GM19468 (cell line): ENCODE measurements around the gene OR2V1.
"Not testable (repeated sequence)": the region's sequence is repeated elsewhere in the genome, so short reads cannot be mapped to it uniquely, and the experiment has no call there.

Source experiments
- ATAC-seq: cut with Tn5 transposase; IDR thresholded peaks from one replicate; pipeline ENCODE4 v1.9.1; 2021; ENCODE audit warnings: mild to moderate bottlenecking, moderate library complexity, moderate number of reproducible peaks; ENCODE audit not compliant: unreplicated experiment; ENCODE audit errors: extremely low read depth

OR2V1 gene

DNA sequence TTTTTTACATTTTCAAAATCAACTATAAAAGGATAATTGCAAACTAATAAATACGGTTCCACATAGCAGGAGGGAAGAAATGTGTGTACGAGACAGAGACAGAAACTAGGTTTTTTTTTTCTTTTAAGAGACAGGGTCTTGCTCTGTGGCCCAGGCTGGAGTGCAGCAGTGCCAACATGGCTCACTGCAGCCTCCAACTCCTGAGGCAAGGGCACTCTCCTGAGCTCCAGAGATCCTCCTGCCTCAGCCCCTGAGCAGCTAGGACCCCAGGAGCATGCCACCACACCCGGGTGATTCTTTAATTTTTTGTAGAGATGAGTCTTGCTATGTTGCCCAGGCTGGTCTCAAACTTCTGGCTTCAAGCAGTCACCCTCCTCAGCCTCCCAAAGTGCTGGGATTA, 2.1 kb upstream of the OR2V1 start:
- ATAC-seq = no peak

DNA sequence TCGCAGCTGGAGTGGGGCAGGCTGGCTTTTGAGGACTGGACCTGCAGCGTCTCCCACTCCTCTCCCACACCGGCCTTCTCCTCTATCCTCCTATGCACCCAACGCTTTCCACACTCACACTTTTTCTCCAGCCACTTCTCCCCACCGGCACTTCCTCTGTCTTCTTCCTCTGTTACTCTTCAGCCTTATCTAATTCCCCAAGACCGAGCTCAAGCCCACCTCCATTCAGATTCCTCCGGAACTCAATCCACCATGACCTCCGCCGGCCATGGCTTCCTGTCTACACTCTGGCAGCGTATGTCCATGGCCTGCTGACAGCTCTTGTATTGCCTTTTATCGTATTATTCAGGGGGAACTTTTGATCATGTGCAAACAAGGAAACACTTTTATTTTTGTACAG, 545 bp upstream of the OR2V1 start:
- no peak for ATAC-seq

DNA sequence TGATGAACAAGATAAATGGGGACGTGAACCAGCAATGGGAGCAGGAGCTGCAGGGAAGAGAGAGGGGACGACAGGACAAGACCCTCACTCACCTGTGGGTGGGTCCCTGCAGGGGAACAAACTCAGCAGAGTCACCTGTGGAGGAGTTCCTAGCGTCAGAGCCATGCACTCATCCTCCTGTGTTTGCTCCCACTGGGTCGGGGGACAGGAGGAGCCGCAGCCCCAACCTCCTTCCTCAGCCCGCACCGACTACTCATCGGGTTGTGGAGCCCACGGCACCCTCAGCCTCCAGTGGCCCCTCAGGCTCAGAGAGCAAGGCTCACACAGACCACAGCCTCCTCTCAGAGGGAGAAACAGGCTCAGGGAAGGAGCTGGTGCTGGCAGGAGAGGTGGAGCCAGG, 888 bp downstream of the OR2V1 start:
- not testable (repeated sequence) for ATAC-seq

DNA sequence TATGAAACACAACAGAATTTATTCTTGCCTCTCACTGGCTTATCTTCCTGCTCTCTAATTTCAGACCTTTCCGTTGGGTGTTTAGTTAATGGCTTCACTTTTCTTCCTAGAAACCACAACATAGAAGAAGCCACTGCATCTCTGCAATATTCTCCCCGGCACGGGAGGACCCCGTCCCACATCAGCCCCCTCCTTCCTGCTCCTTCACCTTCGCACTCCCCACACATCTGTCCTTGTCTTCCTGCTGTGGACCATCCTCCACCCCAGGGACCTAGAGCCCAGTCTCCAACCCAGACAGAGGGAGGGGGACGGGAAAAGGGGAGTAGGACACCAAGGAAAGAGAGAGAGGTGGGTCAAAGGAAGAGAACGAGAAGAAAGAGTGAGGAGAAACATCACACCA, 1.4 kb downstream of the OR2V1 start:
- no peak for ATAC-seq

DNA sequence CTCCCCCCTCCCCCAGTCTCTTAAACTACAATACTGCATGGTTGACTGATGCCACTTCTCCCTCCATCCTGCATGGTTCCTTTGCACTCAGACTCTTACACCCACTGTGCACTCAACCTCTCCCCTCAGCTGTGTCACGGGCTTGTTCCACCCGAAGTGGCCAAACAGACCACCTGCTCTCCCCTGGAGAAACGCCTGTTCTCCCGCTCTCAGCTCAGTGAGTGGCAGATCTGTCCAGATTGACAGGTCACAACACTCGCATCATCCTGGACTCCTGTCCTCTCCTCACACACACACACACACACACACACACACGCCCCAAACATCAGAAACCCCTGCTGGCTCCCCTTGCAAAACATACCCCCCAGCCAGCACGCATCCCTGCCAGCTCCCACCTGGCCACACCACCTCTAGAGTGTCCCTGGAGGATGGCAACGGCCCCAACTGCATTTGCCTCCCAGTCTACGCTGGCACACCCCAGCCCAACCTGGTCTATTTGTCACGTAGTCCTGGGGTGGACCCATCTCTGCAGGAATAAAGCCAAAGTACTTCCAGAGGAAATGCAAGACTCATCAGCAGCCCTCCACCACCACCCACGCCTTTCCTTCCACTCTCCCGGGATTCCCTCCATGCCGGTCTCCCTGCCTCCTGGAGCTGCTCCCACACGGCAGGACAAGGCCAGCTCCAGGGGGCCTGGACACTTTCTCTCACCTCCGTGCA, 2.9 kb downstream of the OR2V1 start:
- ATAC-seq = no peak

DNA sequence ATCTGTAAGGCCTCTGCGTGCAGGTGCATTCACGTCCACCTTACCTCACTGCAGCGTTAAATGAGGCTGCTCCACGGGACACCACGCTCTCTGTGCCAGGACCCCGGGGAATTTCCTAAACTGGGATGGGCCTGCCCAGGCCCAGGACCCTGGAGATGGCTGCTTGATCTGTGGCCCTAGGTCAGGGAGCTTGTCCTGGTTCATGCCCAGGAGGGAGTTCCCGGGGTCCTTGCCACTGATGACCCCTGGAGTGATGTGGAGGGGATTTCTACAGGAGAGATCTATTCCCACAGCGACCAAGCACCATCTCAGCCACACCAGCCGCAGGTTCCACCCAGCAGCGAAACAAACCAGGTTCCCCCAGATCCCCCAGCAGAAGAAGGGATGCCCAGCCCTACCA, 3.5 kb downstream of the OR2V1 start:
- no peak for ATAC-seq

DNA sequence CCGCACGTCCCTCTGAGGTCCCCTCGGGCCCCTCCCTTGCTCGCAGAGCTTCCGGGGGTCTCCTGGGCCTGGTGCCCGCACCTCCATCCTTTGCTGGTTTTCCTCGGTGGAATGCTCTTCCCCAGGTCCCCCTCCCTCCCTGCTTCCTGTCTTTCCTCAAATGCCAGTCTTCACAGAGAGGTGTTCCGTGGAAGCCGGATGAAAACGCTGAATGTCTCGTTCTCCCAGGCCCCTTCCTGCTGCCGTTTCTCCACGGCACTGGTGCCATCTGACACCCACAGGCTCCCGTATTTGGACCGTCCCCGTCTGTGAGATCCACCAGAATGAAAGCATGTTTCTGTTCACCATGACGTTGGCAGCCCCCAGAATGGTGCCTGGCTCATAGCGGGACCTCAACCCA, 4.1 kb downstream of the OR2V1 start:
- ATAC-seq = no peak

DNA sequence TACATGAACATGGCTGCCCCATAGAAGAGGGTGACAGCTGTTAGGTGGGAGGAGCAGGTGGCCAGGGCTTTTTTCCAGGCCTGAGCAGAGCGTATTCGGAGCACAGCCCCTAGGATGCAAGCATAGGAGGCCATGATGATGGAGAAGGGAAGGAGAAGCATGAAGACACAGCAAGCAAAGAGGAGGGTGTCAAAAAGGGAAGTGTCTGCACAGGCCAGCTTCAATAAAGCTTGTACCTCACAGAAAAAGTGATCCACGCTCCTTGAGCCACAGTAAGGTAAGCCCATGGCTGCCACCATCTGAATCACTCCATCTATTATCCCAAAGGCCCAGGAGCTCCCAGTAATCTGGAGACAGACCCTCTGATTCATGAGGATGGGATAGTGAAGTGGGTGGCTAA, 6.4 kb downstream of the OR2V1 start:
- ATAC-seq = no peak

DNA sequence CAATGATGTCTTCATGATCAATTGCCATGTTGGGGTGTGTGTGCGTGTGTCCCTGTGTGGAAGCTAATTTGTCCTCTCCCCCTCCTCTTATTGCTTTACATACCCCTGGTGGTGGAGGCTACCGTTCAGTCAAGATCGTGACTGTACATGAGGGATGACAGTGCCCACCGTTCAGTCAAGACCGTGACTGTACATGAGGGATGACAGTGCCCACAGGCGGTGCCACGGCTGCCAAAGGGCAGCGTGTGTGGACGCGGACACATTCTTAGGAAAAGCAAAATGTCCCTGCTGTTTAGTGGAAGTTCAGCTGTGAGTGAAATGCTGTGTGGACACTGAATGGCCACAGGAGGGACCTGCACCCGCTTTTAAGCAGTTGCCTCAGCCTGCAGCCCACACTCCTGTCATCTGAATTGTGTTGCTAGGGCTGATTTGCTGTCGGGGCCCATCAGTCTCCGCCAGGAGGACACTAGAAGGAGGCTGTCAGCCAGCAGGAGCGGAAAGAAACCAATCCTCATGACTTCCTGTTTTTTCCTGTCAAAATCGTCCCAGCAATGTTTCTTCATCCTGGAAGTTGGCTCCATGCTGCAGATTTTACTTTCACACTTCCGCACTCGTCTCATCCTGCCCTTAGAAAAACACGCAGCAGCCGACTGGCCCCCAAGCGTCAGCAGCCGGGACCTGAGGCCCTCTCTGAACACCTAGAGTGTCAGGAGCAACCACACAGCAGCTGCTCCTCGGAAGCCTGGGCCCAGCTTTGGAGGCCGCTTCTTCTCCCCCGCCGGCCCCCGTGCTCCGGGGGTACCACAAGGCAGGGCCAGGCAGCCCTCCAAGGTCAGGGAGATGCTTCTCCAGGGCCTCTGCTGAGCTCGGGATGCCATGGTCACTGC, 9.1 kb downstream of the OR2V1 start:
- no peak for ATAC-seq

DNA sequence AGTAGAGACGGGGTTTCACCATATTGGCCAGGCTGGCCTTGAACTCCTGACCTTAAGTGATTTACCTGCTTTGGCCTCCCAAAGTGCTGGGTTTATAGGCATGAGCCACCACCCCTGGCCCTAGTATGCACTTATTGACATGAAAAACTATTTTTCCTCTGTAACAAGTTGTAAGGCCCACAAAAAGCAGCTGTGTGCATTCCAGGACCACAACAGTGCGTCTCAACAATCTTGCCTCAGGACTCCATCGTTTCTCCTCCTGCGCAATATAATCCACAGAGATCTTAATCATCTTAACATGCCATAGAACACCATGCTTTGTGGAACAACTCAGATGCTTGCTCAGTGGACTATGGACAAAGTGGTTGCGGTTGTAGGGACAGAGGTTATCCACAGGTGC, 10.2 kb downstream of the OR2V1 start:
- no peak for ATAC-seq

DNA sequence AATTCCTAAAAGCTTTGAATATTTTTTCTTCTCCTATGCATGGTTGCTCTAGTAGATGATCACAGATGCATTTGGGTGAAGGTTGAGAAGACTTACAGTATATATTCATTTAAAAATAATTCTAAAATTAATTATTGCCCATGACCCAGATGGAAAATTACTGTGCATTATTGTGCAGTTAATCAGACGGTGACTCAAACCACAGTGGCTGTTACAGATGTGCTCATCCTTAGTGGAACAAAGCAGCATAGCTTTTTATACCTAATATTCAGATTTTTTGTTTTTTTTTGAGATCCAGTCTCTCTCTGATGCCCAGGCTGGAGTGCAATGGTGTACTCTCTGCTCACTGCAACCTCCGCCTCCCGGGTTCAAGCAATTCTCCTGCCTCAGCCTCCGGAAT, 10.7 kb downstream of the OR2V1 start:
- ATAC-seq = no peak

DNA sequence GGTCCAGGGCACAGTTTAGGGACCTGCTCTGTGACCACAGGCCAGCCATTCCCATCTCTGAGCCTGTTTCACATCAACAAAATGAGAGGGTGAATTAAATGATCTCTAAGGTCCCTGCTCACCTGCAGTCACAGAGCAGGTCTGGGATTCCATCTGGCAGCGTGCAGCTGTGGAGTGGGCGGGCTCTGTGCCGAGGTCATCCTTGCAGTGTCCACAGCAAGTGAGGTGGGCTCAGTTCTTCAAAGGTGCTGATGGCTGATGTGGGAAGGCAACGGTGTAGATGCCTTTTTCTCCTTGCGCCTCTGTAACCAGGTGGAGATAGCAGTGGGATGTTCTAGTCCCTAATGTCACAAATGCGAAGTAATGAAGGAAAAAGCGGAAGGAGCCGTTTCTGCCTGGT, 11.9 kb downstream of the OR2V1 start:
- no peak for ATAC-seq

DNA sequence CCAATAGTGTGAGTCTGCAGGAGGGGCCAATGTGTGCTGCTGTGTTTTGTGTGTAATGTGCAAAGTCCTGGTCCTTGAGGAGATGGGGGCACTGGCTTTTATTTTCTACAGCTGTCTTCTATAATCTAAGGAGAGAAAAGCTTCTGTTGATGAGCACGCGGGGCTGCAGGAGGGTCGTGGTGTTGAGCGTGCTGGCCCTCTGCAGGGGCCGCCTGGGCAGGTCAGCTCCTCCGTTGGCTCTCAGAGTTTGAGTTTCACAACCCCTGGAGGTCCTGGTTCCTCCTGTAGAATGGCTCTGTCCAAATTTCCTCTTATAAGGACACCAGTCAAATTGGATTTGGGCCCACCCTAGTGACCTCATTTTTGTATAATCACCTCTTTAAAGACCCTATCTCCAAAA, 12.6 kb downstream of the OR2V1 start:
- ATAC-seq = no peak

DNA sequence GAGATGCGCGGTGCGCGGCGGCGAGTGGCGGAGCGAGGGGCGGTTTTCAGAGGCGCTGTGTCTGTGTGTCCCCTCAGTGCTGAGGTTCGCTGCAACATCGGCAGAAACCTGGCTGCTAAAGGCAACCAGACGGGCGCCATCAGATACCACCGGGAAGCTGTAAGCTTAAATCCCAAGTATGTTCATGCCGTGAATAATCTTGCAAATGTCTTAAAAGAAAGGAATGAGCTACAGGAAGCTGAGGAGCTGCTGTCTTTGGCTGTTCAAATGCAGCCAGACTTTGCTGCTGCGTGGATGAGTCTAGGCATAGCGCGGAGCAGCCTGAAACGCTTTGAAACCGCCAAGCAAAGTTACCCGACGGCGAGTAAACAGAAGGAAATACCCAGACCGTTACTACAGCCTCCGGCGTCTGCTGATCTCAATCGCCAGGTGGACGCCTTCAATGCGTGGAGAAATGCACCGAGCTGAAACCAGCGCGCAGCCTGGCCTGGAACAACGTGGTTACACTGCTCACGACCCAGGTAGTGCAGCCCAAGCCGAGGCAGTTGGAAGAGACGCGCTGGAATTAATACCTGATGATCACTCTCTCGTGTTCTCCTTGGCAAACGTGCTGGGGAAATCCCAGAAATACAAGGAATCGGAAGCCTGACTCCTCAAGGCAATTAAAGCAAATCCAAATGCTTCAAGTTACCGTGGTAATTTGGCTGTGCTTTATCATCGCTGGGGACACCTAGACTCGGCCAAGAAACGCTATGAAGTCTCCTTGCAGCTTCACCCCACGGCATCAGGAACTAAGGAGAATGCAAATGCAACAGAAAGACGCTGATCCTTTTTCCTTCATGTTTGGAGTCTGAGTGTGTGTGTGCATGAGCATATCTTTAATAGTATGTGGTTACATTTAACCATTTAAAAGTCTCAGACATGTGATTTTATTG, 15.9 kb downstream of the OR2V1 start:
- no peak for ATAC-seq

DNA sequence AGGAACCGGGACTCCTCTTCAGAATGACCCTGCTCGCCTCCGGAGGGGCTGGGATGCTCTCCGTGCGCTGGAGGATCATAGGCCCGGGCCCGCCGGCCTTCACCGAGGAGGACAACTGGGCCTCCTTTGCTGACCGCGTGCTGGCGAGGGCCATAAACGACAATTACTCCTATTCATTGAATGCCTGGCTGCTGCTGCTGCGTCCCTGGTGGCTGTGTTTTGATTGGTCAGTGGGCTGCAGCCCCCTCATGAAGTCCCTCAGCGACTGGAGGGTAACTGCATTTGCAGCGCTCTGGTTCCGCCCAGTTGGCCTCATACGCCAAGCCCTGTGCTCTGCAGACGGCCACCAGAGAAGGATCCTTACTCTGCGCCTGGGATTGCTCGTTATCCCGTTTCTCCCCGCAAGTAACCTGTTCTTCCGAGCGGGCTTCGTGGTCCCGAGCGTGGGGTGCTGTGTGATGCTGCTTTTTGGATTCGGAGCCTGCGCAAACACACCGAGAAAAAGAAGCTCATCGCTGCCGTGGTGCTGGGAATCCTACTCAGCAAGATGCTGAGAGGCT, 16.6 kb downstream of the OR2V1 start:
- ATAC-seq = no peak

DNA sequence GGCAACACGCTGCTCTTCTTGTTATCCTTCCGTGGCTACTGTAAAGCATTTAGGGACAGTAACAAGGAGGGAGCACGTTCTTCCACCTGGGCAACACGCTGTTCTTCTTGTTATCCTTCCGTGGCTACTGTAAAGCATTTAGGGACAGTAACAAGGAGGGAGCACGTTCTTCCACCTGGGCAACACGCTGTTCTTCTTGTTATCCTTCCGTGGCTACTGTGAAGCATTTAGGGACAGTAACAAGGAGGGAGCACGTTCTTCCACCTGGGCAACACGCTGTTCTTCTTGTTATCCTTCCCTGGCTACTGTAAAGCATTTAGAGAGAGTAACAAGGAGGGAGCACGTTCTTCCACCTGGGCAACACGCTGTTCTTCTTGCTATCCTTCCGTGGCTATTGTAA, 17.4 kb downstream of the OR2V1 start:
- not testable (repeated sequence) for ATAC-seq

DNA sequence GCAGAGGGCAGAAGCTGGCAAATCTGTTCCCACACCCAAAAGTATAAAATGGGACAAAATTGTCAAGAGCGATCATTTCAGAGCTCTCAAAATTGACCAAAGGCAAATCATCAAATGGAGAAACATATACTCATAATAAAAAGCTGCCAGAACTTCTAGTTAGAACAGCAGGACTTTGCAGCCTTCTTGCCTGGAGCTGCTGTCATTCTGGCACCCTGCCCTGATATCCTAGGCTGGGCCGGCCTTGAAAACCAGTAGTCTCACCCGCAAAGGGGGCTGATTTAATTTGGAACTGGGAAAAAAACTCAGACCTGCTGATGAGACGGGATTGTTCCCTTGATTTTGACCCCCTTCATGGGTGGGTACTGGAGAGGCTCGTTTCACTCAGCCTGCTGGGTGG, 18.5 kb downstream of the OR2V1 start:
- no peak for ATAC-seq

DNA sequence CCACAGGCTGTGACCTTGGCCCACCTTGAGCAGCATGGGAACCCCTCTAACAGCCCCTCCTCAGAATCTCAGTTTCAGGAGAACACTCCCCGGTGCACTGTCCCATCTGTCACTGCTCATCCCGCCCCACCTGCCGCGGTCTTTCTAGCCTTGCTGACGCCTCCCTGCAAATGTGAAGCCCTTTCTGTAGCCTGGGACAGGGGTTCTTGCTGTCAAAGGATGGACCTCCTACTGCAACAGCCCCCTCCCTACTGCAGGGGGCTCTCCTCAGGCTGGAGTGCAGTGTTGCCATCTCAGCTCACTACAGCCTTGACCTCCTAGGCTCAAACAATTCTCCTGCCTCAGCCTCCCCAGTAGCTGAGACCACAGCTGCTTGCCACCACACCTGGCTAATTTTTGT, 20.0 kb downstream of the OR2V1 start:
- no peak for ATAC-seq

DNA sequence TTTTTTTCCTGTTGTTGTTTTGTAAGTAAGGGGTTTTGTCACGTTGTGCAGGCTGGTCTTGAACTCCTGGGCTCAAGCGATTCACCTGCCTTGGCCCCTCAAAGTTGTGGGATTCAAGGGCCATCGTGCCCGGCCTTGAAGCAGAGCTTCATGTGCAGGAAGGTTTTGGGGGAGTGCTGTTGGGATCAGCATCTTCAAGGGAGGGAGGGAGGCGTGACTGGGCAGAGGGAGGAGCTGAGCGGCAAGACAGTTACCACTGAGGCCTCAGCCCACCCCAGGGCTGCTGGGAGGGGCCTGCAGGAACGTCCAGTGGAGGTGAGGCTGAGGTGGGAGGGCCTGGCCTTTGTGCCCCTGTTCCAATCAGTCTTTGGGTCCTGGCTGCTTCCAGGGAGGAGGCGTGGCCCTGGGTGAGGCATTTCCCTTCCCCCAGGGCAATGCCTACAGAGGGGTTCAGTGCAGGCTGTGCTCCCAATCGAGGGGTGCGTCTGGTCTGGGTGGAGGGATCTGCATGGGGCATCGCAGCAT, 21.4 kb downstream of the OR2V1 start:
- no peak for ATAC-seq

DNA sequence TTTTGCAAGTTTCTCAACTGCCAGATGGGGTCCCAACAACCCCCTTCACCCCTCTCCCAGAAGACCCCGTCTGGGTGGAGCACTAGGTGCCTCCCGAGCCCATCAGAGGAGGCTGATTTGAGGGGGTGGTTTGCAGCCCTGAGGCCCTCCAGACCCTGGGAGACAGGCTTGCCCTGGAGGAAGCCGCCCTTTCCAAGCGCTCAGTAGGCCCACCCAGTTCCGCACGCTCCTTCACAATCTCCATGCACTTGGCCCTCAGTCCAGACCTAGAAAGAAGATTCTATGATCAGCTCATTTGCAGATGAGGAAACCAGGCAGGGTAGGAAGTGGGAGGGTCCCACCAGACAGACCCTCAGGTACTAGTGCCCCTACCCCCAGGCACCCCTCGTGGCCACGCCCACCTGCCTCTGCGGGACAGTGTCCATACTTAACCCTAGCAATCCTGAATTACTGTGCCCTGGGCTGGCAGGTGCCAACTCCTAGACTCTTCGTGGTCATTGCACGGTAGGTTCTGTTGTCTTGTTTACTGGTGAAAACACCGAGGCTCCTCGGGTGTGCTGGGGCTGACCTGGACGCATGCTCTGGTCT, 22.3 kb downstream of the OR2V1 start:
- ATAC-seq = no peak
